Upper lobe of right lung (tissue), 1 donor: ENCODE measurements around the gene ARCN1. TPM values are rescaled to one million over a fixed set of nuclear protein-coding genes. Genes with fewer than 3 reads are reported as not detected.

Source experiments
- ATAC-seq: fragments of 200-7000 bp; cut with Tn5 transposase; one replicate; pipeline ENCODE4 v1.9.1; 2020; ENCODE audit warnings: mild to moderate bottlenecking, moderate library complexity
- DNase-seq: peaks from one replicate; pipeline ENCODE4 v3.0.0-alpha.2; 2020
- H3K27ac ChIP-seq: fragments of 200-600 bp; one replicate; pipeline ENCODE4 v1.8.0; 2022
- H3K27me3 ChIP-seq: fragments of 200-600 bp; one replicate; pipeline ENCODE4 v1.8.0; 2022; ENCODE audit warnings: mild to moderate bottlenecking
- H3K36me3 ChIP-seq: fragments of 200-600 bp; one replicate; pipeline ENCODE4 v1.8.0; 2022
- H3K4me1 ChIP-seq: fragments of 200-600 bp; one replicate; pipeline ENCODE4 v1.8.0; 2022
- H3K4me3 ChIP-seq: fragments of 200-600 bp; one replicate; pipeline ENCODE4 v1.8.0; 2022; ENCODE audit warnings: mild to moderate bottlenecking
- H3K9me3 ChIP-seq: fragments of 200-600 bp; one replicate; pipeline ENCODE4 v1.8.0; 2022
- CTCF ChIP-seq: fragments of 200-600 bp; IDR thresholded peaks from one replicate; pipeline ENCODE4 v1.8.0; 2022; ENCODE audit warnings: antibody characterized with exemption
- intact Hi-C: fragments of 100-400 bp; cut with DNase I; formaldehyde crosslinking; loops from one replicate; pipeline ENCODE4 v1.11.0; 2022
- total RNA-seq: library from RNA; stranded (reverse); fragmentation: NEBNext Ultra II Directional; extraction: Animal tissue kit (Norgen Biotek cat#: 25700); gene quantifications from one replicate; pipeline ENCODE4 v1.2.1, GENCODE V29; 2021
- donor health status: DM: no; HTN: yes; CAD: no; lungs with severe emphysema.

ARCN1 gene
- total RNA-seq, 1 donor from 2014 or later, result 120 TPM

- no peak for TF ChIP-seq CTCF
- peak overlapping the region; percentile 67 for H3K27ac ChIP-seq
- DNase-seq, result peak; percentile 49
- peak; percentile 0 for ATAC-seq
- no peaks in the 10 kb centered on the region for H3K27me3 ChIP-seq
- no peaks in the 10 kb centered on the region for H3K9me3 ChIP-seq
- peaks cover 63% of the 10 kb centered on the region for H3K4me1 ChIP-seq
- H3K4me3 ChIP-seq, result no peak overlapping the region
- intact Hi-C loops, result no loop called here
- H3K36me3 ChIP-seq, result peaks cover 13% of the 10 kb centered on the region
Observed at GRCh38 chr11:118618991-118619375, 46.8 kb downstream of the ARCN1 start.

- intact Hi-C loops, result no loop called here
- Histone ChIP-seq H3K36me3 (peaks cover 13% of the 10 kb centered on the region), H3K27ac (peak overlapping the region; percentile 67), H3K27me3 (no peaks in the 10 kb centered on the region), H3K4me1 (peaks cover 63% of the 10 kb centered on the region), H3K4me3 (no peak overlapping the region), H3K9me3 (no peaks in the 10 kb centered on the region)
- ATAC-seq (no peak), DNase-seq (peak; percentile 13)
- no peak for TF ChIP-seq CTCF
Observed at GRCh38 chr11:118619444-118620197, 47.4 kb downstream of the ARCN1 start.

- intact Hi-C loops, result no loop called here
Observed at GRCh38 chr11:118620529-118621070, 48.4 kb downstream of the ARCN1 start.

GRCh38 chr11:118621071-118621783 is 49.0 kb downstream of the ARCN1 start:
- no peaks in the 10 kb centered on the region for H3K27me3 ChIP-seq
- peak; percentile 91 for DNase-seq
- no peak for TF ChIP-seq CTCF
- H3K4me3 ChIP-seq, result peak overlapping the region; percentile 53
- H3K9me3 ChIP-seq, result no peaks in the 10 kb centered on the region
- peaks cover 17% of the 10 kb centered on the region for H3K36me3 ChIP-seq
- ATAC-seq, result peak; percentile 83
- peaks cover 68% of the 10 kb centered on the region for H3K4me1 ChIP-seq
- intact Hi-C loops, result no loop called here
- peak overlapping the region; percentile 67 for H3K27ac ChIP-seq

More at GRCh38 chr11:118620529-118621070, 48.4 kb downstream of the ARCN1 start:
- Histone ChIP-seq H3K4me1 (peaks cover 65% of the 10 kb centered on the region), H3K4me3 (peak overlapping the region; percentile 53), H3K36me3 (peaks cover 17% of the 10 kb centered on the region), H3K27me3 (no peaks in the 10 kb centered on the region), H3K9me3 (no peaks in the 10 kb centered on the region), H3K27ac (peak overlapping the region; percentile 67)
- ATAC-seq (peak; percentile 7), DNase-seq (peak; percentile 49)
- no peak for TF ChIP-seq CTCF

- no peak for DNase-seq
- H3K27ac ChIP-seq, result peak overlapping the region; percentile 67
- H3K27me3 ChIP-seq, result no peaks in the 10 kb centered on the region
- intact Hi-C loops, result no loop called here
- H3K4me3 ChIP-seq, result peak overlapping the region; percentile 53
- peaks cover 22% of the 10 kb centered on the region for H3K36me3 ChIP-seq
- no peak for ATAC-seq
- no peak for TF ChIP-seq CTCF
- H3K9me3 ChIP-seq, result no peaks in the 10 kb centered on the region
- peaks cover 68% of the 10 kb centered on the region for H3K4me1 ChIP-seq
Observed at GRCh38 chr11:118621784-118622375, 49.7 kb downstream of the ARCN1 start.
